Neural progenitor cell (in vitro differentiated cells): ENCODE data around the gene CAST.

Experiments used
- CTCF ChIP-seq: fragments of 200-600 bp; sonication (generic); IDR thresholded peaks from 2 replicates; pipeline ENCODE4 v1.5.1; 2017; ENCODE audit warnings: antibody characterized with exemption, mild to moderate bottlenecking
- EZH2 ChIP-seq: fragments of 200-600 bp; sonication (generic); IDR thresholded peaks from 2 replicates; pipeline ENCODE4 v1.6.1; 2017; ENCODE audit warnings: antibody characterized with exemption, mild to moderate bottlenecking, moderate library complexity

GRCh38 chr5:96677496-96677895 lies 15.3 kb downstream of the CAST start:
- TF ChIP-seq CTCF (no peak), EZH2 (no peak)
